HG02852 (cell line): ENCODE results near the gene RPL29.
"Not testable (repeated sequence)": the region's sequence is repeated elsewhere in the genome, so short reads cannot be mapped to it uniquely, and the experiment has no call there.

Experiments used
- ATAC-seq: cut with Tn5 transposase; IDR thresholded peaks from one replicate; pipeline ENCODE4 v1.9.1; 2021; ENCODE audit warnings: mild to moderate bottlenecking, moderate library complexity; ENCODE audit not compliant: unreplicated experiment

RPL29 gene

DNA sequence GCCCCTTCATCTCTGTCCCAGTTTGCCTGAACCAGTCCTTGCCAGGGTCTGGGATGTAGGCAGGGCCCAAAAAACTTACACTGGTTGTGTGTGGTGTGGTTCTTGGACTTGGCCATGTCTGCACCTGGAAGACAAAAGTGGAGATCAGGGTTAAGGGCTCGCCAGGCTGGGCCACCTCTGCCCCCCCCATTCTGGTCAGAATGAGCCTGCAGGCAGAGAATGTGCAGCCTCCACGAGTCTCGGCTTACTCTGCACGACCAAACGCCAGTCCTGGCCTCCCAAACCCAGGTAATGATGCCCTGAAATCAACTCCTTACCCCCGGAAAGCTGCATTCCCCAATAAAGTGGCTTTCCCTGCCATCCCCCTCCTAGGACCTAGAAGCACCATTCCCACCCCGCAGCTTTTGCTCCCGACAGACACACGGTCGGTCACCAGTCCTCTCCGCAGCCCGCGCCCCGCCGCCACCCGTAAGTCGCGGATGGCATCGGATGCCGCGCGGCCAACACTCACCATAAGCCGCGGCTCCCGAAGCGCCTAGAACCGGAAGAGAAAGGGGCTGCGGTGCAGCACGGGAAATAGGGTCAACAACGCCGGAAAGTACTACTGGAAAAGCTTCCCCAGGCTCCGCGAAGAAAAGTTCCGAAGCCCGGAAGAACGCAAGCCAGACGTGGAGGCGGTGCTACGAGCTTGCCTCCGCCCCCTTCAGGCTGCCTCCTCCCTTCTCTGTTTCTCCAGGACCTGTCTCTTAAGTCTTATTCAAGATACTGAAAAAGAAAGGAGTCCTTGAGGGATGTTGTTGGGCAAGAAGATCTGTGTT lies at the start of gene RPL29:
Gene RPL29 (minus strand): TSS at position 550 of the 818 bp plus-strand sequence. CDS start 434 bp downstream, at position 116.
- ATAC-seq = peak; percentile 86

DNA sequence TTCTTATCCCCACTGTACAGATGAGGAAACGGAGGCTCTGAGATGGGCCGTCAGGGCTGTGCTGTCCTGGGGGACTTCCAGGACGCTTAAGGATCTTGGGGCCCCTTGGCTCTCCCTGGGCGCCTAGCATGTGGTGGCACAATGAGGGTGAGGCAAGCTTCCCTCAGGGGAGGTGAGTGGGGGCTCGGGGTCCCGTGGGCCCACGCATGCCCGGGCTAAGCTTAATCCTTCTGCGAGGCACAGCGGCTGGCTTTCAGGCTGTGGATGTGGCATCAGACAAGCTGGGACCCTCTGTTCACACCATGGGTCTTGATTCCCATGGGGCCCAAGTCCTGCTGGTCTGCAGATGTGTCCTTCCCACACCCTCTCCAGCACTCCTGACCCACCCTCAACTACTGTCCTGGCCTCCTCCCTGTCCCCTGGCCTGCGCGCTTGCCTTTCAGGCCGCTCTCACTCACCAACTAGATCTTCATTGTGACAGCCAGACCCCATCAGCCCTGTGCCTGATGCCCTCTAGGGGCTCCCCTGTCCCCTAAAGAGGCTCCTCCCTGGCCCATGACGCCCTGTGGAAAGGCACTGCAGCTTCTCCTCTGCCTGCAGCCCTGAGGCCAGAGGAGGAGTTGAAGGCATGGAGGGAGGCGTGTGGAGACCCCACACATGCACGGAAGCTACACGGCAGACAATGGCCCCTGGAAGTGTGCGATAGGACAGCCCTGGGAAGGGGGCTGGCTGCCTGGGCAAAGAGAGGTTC lies 49.3 kb upstream of the RPL29 start:
- no peak for ATAC-seq

DNA sequence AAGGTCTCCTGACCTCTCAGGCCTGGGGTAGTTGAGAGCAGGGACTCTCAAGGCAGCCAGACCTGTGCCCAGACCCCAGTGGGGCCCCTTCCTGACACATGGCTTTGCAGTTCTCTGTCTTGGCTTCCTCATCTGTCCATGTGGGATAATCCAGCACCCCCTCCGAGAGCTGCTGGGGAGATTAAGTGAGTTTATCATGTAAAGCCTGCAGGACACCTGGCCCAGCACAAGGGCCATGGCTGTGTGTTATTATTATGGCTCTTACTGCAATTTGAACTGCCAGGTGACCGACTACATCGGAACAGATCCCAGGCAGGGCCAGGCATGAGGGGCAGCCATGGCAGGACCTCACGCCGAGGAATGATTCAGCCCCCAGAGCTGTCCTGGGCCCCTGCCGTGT lies 48.1 kb upstream of the RPL29 start:
- no peak for ATAC-seq

GRCh38 chr3:52043039-52043438 lies 47.3 kb upstream of the RPL29 start:
- not testable (repeated sequence) for ATAC-seq

DNA sequence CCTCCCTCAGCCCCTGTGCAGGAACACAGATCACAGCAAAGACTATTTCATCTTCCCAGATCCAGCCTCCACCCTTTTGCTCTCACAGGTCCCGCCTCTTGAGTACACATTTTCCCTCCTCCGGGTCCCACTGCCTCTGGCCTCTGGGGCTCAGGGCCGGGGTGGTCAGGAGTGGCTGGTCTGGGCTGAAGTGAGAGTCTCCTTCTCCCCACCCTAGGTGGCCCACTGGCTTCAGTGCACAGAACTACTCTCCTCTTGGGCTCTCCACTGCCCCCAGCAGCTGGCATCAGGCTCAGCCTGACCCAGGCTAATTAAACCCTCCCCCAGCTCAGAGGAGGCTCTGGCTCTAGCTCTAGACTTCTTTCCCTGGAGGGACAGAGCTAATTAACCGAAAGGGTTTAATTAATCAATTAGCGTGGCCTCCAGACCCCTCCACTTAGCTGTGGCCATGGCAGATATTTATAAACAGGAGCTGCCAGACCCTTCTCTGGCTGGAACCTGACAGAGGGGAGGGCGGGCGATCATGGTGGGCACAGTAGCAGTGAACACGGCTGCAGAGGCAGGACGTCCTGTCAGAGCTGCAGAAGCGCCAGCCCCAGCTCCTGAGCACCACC lies 45.5 kb upstream of the RPL29 start:
- ATAC-seq = no peak

GRCh38 chr3:52040600-52040999 lies 44.9 kb upstream of the RPL29 start:
- ATAC-seq = no peak

- ATAC-seq = no peak
Measured at GRCh38 chr3:52039846-52040245, 44.2 kb upstream of the RPL29 start.

GRCh38 chr3:52039426-52039825 lies 43.7 kb upstream of the RPL29 start:
- ATAC-seq = no peak

DNA sequence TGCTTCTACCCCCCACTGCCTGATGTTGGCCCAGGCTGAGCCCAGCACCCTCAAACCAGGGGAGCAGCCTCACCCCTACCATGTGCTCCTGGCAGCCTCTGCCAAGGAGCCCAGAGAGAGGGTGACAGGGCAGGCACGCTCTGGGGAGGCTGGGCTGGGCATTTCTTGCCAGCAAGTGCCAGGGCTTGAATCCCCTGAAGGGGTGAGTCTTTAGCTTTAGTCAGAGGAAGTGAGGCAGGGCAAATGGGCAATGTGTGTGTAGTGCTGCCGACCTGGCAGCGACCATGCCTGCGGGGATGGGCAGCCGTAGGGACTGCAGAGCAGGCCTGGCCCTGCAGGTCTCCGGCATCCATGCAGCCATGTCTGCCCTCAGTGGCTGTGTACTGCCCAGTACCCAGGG lies 42.5 kb upstream of the RPL29 start:
- no peak for ATAC-seq

GRCh38 chr3:52037291-52037690 lies 41.6 kb upstream of the RPL29 start:
- ATAC-seq = no peak

DNA sequence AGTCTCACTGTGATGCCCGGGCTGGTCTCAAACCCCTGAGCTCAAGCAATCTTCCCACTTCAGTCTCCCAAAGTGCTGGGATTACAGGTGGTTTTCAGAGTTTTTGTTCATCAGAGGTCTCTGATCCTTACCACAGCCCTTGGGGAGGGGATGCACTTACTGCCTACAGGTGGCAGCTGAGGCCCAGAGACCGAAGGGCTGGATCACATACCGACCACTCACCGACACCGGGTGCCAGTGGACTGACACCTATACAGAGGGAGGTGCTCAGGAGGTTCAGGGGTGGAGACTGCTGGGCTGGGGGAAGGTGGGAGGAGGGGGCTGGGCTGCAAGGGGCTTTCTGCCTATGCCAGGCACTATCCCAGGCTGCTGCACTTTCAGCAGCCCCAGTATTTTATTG lies 41.1 kb upstream of the RPL29 start:
- ATAC-seq = no peak

DNA sequence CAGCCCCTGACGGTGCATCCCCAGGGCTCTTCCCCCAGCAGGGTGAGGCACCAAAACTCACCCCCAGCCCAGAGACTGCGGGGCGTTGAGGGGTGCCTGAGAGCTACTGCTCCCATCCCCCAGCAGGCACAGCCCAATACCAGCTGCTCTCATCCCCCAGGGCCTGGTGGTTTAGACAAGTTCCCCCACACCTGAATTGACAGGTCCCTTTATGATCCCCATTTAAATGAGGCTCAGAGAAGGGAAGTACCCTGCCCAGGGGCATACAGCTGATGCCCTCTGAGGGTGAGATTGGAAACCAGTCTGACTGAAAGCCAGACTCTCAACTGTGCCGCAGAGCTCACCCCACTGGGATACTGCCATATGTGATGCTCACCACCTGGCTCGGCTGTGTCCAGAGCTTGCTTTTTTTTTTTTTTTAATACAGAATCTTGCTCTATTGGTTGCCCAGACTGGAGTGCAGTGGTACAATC lies 40.6 kb upstream of the RPL29 start:
- ATAC-seq = no peak

DNA sequence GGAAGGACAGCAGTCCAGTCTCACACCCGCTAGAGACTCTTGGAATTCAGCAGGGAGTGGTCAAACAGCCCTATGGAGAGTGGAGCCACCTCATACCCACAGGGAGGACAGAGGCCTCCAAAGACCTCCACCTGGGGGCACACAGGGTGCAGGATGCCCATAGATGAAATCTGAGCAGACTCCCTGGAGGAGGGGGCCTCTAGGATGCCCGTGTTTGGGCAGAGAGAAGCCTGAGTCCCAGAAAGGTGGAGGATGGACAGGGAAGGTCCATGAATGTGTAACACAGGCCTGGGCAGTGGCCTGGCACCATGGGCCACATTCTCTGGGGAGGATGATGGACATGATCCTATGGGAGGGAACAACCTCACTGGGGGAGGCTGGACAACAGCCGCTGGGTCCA lies 39.0 kb upstream of the RPL29 start:
- ATAC-seq = no peak

- ATAC-seq = no peak
Measured at GRCh38 chr3:52034212-52034611, 38.5 kb upstream of the RPL29 start.

- not testable (repeated sequence) for ATAC-seq
Measured at GRCh38 chr3:52033748-52034147, 38.1 kb upstream of the RPL29 start.

DNA sequence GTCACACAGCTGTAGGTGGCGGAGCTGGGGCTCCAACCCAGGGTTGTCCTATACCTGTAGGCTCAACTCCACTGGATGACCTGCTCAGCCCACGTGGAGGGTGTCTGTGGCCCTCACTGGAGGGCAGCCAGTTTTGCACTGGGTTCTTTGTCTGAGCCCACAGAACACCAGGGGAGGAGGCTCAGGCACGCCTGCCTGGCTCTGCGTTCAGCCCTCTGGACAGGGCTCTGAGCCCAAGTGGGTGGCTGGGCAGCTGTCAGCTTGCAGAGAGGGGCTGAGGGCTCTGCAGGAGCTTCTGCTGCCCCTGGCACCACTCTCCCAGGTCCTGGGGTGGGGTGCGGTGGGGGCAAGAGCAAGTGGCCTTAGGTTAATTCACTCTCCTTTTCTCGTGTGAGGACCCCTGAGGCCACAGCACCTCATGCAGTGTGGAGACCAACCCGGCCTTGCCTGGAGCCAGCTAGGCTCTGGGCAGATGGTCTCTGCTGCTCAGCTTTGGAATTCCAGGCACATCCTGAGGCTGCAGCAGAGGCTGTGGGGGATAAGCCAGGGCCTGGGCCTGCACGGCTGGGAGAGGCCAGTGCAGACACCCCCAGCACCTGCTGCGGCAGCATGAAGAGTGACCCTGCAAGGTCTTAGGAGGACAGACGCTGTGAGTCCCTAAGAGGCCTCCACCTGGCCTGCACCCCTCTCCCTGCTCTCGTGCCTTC lies 37.2 kb upstream of the RPL29 start:
- ATAC-seq = no peak

DNA sequence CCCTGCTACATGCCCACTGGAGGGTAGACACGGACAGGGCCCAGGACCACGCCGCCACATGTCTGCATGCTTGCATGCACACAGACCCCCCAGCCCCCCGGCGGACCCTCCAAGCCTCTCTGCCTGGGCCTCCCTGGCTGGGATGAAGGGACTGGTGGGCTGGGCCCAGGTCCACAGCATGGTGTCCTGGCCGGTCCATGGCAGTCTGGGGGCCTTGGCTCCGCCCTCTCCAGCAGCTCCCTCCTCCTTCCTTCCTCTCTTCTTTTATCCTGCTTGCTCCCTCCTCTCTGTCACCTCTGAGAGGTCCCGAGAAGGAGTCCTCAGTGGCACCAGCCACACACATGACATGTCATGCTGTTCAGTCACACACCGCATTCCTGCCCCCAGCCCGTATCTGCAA lies 36.2 kb upstream of the RPL29 start:
- ATAC-seq = no peak

DNA sequence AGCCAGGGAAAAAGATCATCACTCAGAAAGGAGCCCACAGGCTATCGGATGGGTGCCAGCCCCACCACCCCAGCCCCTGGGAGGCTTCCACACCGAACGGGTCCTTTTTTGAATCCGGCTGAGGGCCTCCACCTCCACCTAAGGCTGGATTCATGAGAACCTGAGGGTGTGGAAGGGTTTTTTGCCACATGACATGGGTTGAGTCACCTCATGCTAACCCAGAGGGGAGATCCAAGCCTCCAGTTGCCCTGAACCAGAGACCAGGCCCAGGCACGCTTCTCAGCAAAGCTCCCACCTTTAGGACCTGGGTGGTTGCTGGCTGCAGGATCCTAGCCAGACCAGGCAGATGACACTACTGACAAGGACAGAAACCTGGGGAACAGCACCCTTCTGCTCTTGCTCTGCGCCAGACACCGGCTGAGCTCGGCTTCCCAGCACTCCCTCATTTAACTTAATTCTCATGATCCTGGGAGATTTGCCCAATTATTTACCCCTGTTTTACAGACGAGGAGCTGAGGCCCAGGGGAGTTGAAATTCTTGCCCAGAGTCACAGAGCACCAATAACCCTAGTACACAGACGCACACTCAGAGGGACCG lies 35.1 kb upstream of the RPL29 start:
- no peak for ATAC-seq

DNA sequence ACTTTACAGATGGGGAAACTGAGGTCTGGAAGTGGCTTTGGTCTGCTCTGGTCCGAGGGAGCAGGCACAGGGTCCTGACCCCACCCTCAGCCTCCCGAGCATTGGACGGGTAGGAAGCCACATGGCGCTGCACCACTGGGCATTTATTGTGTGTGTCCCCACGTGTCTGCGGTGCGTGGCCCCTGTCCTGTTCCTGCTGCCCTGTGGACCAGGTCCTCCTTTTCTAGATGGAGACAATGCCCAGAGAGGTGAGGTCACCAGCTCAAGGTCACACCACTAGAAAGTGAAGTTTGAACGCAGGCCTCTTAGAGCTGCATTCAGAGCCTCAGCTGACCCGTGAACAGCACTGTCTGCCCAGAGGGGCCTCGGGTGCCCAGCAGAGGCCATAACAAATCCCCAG lies 33.8 kb upstream of the RPL29 start:
- no peak for ATAC-seq

GRCh38 chr3:52029053-52029452 lies 33.4 kb upstream of the RPL29 start:
- no peak for ATAC-seq

DNA sequence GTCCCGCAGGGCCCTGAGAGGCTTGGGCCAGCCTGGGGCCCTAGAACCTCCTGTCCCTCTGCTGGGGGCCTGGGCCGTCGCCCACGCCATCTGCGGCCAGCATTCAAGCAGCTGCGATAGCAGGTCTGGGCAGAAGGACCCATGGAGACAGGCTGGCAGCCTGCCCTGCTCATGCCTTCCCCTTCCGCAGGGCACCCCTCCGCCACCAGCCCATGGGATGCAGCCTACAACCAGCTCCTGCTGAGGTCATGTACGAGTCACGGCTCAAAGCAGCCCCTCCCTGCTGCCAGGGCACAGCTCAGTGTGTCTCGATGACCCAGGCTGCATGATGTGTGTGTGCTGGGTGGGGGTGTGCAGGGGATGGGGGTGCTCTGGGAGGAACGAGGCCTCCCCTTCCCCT lies 32.9 kb upstream of the RPL29 start:
- no peak for ATAC-seq
